Measurements from ENCODE around the gene ANKRD44.

- TF ChIP-seq POLR2A (IDR thresholded peaks at IDR 0.05) = no peak
- TF ChIP-seq CTCF (IDR thresholded peaks at IDR 0.05) = no peak
- TF ChIP-seq POLR2AphosphoS5 (IDR thresholded peaks at IDR 0.05) = no peak
- no peak for TF ChIP-seq EP300 (IDR thresholded peaks at IDR 0.05)
Observed at GRCh38 chr2:197307236-197307932, 3.2 kb downstream of the ANKRD44 start.

All from gastroesophageal sphincter (tissue), 3 donors.